NCI-H345 (cell line): Measurements from ENCODE around the gene SERTAD1.
"Not testable (repeated sequence)": the region's sequence is repeated elsewhere in the genome, so short reads cannot be mapped to it uniquely, and the experiment has no call there.

Source experiments
- DNase-seq: peaks from one replicate; lab custom pipeline; 2025; lab: John Stamatoyannopoulos, UW

The SERTAD1 gene

GRCh38 chr19:40425450-40426287 is at the start of gene SERTAD1:
Gene SERTAD1, minus strand, starts transcription at chr19:40425992. Its CDS starts 2,446 bp downstream, at chr19:40423546.
- DNase-seq: peak; percentile 100

- no peak for DNase-seq
These were observed 48.9 kb upstream of the SERTAD1 start for GRCh38 chr19:40474737-40475136.

- no peak for DNase-seq
These were observed 46.7 kb upstream of the SERTAD1 start for GRCh38 chr19:40472516-40472915.

- DNase-seq: no peak
These were observed 45.3 kb upstream of the SERTAD1 start for GRCh38 chr19:40471111-40471510.

- DNase-seq: no peak
These were observed 43.2 kb upstream of the SERTAD1 start for GRCh38 chr19:40469011-40469410.

GRCh38 chr19:40466985-40467734 is 41.4 kb upstream of the SERTAD1 start, which contains the start of gene SPTBN4:
Gene SPTBN4, plus strand, starts transcription at chr19:40467001. Its CDS starts 5,621 bp downstream, at chr19:40472622.
- DNase-seq: no peak

- no peak for DNase-seq
These were observed 40.6 kb upstream of the SERTAD1 start for GRCh38 chr19:40466219-40466984.

- peak; percentile 100 for DNase-seq
These were observed 39.9 kb upstream of the SERTAD1 start, which contains the start of gene BLVRB for GRCh38 chr19:40465557-40466218. Gene BLVRB, minus strand, starts transcription at chr19:40465745. Its CDS starts 57 bp downstream, at chr19:40465688.

- DNase-seq: peak; percentile 63
These were observed 39.3 kb upstream of the SERTAD1 start for GRCh38 chr19:40465025-40465556.

- peak; percentile 92 for DNase-seq
These were observed 38.5 kb upstream of the SERTAD1 start for GRCh38 chr19:40464059-40465024.

- DNase-seq: not testable (repeated sequence)
These were observed 37.8 kb upstream of the SERTAD1 start for GRCh38 chr19:40463587-40464037.

- no peak for DNase-seq
These were observed 36.0 kb upstream of the SERTAD1 start for GRCh38 chr19:40461669-40462221.

- DNase-seq: no peak
These were observed 34.4 kb upstream of the SERTAD1 start for GRCh38 chr19:40460185-40460584.

GRCh38 chr19:40458597-40458974 is 32.8 kb upstream of the SERTAD1 start:
- no peak for DNase-seq

- DNase-seq: no peak
These were observed 32.3 kb upstream of the SERTAD1 start for GRCh38 chr19:40457953-40458596.

GRCh38 chr19:40457048-40457447 is 31.3 kb upstream of the SERTAD1 start:
- DNase-seq: no peak

GRCh38 chr19:40453943-40454342 is 28.2 kb upstream of the SERTAD1 start:
- not testable (repeated sequence) for DNase-seq

- DNase-seq: no peak
These were observed 27.5 kb upstream of the SERTAD1 start for GRCh38 chr19:40453151-40453735.

- DNase-seq: no peak
These were observed 26.2 kb upstream of the SERTAD1 start for GRCh38 chr19:40452016-40452415.
